Measurements from ENCODE around the gene SLC44A5.
A peak's percentile ranks its signal among the peaks of the same experiment; 100 is the strongest.
"Not testable (repeated sequence)": the region's sequence is repeated elsewhere in the genome, so short reads cannot be mapped to it uniquely, and the experiment has no call there.

The SLC44A5 gene

DNA sequence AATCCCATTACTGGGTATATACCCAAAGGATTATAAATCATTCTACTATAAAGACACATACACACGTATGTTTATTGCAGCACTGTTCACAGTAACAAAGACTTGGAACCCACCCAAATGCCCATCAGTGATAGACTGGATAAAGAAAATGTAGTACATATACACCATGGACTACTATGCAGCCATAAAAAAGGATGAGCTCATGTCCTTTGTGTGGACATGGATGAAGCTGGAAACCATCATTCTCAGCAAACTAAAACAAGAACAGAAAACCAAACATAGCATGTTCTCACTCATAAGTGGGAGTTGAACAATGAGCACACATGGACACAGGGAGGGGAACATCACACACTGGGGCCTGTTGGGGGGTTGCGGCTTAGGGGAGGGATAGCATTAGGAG is 347.3 kb downstream of the SLC44A5 start:
- DNase-seq = not testable (repeated sequence)

DNA sequence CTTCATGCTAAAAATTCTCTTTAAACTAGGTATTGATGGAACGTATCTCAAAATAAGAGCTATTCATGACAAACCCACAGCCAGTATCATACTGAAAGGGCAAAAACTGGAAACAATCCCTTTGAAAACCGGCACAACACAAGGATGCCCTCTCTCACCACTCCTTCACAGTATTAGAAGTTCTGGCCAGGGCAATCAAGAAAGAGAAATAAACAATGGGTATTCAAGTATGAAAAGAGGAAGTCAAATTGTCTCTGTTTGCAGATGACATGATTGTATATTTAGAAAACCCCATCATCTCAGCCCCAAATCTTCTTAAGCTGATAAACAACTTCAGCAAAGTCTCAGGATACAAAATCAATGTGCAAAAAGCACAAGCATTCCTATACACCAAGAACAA is 349.0 kb downstream of the SLC44A5 start:
- DNase-seq = not testable (repeated sequence)

DNA sequence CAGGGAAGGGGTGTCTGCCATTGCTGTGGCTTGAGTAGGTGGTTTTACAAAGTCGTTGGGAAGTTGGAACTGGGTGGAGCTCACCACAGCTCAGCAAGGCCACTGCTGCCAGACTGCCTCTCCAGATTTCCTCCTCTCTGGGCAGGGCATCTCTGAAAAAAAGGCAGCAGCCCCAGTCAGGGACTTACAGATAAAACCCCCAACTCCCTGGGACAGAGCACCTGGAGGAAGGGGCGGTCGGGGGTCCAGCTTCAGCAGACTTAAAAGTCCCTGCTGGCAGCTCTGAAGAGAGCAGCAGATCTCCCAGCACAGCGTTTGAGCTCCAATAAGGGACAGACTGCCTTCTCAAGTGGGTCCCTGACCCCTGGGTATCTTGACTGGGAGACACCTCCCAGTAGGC is 352.6 kb downstream of the SLC44A5 start:
- DNase-seq = no peak

DNA sequence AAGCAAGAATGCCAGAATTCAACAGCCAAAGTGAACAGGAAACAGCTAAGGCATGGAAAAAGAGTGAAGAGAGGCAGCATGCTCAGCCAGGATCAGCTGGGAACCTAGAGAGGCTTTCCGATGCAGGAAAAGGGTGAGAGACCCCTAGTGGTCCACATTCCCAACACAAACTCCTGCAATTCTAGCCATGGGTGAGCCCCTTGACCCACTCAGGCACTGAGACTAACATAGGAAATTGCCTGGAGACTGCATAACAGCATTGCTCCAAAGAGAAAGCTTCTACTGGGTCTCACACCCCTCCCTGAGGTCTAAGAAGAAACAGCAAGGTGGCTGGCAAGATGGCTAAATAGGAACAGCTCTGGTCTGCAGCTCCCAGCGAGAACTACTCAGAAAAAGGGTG is 353.5 kb downstream of the SLC44A5 start:
- DNase-seq = no peak

DNA sequence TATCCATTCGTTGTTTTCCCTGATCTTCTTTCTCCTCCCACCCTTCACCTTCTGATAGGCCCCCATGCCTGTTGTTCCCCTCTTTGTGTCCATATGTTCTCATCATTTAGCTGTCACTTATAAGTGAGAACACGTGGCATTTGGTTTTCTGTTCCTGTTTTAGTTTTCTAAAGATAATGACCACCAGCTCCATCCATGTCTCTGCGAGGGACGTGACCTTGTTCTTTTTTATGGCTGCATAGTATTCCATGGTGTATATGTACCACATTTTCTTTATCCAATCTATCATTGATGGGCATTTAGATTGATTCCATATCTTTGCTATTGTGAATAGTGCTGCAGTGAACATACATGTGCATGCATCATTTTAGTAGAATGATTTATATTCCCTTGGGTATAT is 360.8 kb downstream of the SLC44A5 start:
- not testable (repeated sequence) for DNase-seq

DNA sequence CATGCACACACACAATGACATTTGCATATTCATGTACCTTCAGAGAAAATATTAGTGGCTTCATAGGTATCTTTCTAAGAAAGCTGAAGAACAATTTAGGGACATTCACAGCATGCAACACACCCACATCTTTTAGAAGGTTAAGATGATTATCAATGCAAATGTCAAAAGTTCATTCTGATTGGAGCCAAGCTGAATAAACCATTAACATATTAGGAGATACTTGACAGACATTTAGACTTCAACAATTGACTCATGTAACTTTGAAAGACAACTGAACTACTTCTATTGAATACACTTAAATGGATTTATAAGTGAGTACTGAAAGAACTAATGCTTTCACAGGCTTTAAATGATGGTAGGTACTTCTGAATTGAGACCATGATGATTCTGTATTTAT is 365.7 kb downstream of the SLC44A5 start:
- no peak for DNase-seq

DNA sequence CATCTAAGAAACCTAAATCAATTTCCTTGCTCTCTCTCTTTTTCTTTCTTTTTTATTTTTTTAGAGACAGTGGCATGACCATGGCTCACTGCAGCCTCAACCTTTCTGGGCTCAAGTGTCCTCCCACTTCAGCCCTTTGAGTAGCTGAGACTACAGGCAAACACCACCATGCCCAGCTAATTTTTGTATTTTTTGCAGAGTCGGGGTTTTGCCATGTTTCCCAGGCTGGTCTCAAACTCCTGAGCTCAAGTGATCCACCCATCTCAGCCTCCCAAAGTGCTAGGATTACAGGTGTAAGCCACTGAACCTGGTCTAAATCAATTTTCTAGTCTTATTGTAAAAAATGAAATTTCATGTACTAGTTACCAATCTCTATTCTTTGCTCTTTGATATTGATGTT is 367.8 kb downstream of the SLC44A5 start:
- no peak for DNase-seq

DNA sequence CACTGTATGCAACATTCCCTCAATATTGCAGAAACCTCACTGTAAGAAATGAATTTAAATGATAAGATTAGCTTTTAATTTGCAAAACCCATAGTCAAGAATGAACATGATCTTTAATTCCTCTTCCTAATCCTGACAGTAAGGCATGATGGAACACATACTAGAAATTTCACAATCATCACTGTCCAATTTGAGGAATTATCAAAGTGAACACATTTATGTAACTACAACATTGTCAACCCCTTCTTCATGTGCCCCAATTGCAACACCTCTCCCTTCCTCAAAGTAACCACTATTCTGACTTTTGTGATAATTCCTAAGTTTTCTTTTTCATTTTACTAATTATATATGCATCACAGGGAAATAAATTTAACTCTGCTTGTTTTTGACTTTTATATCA is 373.6 kb downstream of the SLC44A5 start:
- DNase-seq = no peak

DNA sequence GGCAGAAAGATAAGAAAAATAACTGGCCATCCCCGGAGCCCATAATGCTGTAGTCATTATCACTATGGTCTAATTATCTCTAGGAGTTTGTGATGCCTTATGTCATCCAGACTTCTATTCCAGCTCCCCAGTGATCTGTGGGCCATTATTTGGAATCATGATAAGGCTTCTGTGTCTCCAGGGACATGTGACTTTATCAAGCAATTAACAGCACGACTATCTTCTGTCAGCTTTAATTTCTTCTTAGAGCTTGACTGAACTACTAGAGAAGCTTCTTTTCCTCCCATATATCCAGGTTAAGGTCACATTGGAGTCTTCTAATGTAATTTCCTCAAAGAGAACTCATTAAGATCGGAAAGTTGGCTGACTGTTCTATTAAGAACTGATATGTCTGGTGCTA is 376.4 kb downstream of the SLC44A5 start:
- no peak for DNase-seq

DNA sequence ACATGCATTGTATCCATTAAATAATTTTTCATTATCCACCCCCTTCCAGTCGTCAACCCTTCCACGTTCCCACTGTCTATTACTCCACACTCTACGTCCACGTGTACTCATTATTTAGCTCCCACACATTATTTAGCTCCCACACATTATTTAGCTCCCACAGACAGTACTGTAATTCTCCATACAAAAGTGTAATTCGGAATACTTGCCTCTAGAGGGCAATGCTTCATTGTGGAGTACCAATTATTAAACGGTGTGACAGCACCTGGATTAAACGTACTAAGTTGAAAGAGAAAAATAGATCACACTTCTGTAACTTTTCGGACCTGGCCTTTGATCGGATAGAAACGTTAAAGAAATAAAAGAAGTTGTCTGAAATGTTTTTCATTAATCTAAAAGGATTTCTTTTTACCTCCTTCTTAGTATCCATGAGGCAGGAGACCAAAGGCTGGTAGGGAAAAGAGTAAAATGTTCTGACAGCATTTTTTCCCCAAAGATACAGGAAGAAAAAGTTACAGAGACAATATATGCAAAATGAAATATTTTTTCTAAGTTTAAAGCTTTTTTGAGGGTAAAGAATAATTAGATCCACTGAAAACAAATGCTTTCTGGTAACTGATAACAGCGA is 377.5 kb downstream of the SLC44A5 start:
- DNase-seq = peak; percentile 37 to 74

DNA sequence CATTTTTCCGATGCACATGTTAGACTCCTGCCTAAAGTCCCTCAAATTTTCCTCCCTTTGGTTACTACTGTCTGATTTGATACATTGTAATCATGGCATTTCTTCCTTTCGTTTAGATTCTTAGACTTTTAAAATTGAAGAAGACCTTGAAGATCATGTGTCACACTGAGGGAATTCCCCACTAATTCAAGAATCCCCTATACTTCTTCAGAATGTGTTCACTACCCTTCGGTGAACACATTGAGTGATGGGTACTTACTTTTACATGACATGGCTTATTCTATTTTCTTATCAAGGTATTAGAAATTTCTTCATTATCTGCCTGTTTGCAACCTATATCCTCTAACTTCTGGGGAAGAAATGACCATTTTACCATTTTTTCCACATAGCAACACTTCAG is 390.8 kb downstream of the SLC44A5 start:
- DNase-seq = no peak

DNA sequence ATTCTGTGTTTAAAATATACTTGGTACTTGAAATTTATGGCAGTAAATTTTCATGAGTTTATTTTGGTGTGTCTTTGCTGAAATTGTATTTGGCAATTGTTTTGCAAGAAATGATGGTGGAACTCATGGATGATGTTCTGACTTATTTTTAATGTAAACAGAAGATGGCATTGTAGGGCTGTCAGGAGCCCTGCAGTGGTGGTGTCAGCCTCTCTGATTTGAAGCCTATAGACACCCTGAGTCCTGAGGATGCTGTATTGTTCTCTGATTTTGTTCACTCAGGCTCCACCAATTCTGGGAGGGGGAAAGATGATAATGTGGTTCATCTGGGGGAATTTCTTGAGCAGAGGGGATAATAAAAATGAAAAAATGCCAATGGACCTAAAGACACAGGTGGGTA is 396.9 kb downstream of the SLC44A5 start:
- DNase-seq = no peak

DNA sequence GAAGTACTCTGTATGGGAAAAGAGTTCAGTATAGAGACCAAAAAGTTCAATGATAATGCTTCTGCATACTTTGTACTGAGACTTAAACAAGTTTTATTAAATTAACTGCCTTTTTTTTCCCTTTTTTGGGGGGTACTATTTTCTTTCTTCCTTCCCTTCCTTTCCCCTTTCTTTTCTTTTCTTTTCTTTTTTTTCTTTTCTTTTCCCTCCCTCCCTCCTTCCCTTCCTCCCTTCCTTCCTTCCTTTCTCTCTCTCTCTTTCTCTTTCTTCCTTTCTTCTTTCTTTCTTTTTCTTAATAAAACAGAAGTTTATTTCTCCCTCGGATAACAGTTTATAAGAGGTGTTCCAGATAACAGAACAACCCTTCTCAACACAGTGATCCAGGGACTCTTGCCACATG is 399.3 kb downstream of the SLC44A5 start:
- DNase-seq = no peak

DNA sequence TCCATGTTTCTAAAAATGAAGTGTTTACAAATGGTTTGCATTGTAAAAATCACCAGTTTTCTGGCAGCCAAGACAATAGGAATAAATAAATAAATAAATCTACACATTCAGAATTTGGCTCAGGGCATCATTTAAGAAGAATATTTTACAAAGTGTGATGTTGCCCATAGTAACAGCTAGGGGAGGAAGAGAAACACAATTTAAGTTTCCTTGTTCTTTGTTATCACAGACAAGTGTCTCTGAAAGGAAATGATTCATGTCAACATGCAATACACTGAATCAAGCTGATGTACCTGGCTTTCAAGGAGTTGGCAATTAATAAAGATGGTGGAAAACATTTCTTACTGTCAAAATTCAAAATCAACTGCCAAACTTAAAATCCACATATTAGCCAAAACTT is 402.1 kb downstream of the SLC44A5 start:
- no peak for DNase-seq

DNA sequence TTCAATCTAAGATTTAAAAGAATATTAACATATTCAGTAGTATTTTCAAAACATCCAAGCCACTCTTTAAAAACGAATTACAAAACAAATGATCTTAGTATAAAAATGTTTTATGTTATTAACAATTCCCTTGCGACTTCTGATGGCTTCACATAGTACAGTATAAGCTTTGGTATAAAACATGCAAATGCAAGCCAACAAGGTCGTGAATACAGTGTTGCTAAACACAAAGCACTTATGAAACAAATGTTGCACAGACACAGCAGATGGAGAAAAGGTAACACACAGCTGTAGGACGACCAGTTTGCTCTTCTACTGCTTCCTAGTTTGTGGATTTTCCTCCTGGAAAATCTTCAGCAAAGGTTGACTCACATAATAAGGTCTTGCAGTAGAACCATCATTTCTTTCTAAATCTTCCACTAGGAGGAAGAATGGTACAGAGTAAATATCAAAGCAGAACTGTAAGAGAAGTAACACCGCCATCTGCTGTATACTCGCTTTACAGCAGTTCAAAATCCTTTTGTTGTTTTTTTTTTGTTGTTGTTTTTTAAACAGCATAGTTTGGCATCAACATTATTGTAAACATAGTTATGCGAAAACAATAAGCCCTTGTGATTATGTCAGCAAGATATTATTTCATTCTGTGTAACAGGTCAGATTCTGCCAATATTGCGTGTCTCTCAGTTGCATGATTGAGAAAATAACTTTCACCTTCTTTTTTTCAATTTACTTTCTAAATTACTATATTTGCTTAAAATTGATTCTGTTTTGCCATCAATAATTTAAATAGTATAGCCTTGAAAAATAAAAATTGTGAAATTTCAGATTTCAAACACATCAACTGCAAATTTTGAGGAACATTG is 407.3 kb downstream of the SLC44A5 start:
- DNase-seq = peak; percentile 53 to 72

DNA sequence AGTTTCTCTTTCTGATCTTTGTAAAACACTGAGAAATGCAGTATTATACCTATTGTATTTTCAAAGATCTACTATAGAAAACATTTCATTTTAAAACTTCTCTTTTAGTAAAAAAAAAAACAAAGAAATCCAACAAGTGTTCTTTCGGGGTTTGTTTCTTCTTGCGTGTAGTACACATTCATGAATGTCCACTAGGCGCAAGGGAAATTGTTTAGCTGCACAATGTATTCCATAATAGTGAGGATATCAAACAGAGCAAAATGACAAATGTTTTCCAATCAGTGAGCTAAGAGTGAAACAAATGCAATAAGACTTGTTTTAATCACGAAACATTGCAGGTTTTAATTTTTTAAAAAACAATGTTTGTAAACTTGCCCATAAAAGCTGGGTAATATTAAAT is 408.2 kb downstream of the SLC44A5 start:
- DNase-seq = no peak

DNA sequence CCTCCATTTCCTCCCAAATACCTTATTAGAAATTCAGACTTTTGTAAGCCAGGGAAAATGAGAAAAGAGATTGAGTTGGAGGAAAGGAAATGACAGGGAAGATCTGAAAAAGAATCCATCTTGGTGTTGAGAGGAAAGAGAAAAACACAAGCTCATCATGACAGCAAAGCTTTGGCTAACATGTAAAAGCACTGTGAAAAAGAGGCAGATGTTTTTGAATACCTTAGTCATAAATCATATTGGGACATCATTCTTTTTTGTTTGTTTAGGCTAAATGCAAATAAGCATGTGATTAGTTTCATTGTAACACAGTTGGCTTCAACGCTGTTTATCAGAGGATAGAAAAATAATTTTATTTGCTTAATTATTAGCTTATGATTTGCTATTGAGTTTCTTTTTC is 412.2 kb downstream of the SLC44A5 start:
- DNase-seq = no peak

DNA sequence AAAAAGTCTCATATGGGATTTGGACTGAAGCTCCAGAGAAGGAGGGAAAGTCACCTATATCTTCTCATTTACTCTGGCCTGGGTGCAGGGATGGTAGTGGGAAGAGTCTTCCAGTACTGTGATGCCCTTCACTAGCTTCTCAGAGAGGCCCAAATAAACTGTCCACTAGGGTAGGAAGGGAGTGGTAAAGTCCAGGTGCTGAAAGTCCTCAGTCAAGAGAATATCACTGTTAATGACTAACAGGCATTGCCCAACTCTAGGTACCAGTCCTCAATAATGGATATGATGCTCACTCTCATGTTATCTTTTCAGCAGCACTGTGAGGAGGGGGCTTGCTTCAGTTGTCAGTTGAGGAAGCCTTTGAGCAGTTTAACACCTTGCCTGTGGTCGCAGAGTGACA is 412.8 kb downstream of the SLC44A5 start:
- DNase-seq = no peak

DNA sequence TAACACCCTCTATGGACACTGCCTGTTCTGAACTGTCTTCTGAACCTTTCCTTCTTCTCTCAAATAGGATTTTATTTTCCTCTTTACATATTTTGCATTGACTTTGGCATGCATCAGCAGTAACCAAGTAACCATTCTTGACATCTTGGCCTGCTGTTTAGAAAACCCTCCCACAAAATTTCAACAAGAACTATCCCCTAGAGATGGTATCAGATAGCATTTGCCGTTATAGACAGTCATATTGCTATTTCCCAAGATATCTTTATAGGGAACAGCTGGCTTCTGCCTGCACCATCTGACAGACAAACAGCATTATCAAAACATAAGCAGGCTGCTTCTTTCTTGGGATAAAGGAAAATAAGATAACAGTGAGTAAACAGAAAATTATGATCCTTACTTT is 422.0 kb downstream of the SLC44A5 start:
- peak in 1 of 2 experiments; percentile 59 for DNase-seq

DNA sequence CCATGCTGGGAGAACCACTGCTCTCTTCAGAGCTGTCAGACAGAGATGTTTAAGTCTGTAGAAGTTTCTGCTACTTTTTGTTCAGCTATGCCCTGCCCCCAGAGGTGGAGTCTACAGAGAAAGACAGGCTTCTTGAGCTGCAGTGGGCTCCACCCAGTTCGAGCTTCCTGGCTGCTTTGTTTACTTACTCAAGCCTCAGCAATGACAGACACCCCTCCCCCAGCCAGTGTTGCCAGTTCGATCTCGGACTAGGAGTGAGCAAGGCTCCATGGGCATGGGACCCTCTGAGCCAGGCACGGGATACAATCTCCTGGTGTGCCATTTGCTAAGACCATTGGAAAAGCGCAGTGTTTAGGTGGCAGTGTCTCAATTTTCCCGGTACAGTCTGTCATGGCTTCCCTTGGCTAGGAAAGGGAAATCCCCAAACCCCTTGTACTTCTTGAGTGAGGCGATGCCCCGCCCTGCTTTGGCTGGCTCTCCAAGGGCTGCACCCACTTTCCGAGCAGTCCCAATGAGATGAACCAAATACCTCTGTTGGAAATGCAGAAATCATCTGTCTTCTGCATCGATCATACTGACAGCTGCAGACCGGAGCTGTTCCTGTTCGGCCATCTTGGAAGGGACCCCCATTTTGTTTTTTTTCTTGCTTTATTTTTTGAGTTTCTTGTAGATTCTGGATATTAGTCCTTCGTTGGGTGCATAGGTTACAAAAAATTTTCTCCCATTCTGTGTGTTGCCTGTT is 429.5 kb downstream of the SLC44A5 start:
- not testable (repeated sequence) for DNase-seq

DNA sequence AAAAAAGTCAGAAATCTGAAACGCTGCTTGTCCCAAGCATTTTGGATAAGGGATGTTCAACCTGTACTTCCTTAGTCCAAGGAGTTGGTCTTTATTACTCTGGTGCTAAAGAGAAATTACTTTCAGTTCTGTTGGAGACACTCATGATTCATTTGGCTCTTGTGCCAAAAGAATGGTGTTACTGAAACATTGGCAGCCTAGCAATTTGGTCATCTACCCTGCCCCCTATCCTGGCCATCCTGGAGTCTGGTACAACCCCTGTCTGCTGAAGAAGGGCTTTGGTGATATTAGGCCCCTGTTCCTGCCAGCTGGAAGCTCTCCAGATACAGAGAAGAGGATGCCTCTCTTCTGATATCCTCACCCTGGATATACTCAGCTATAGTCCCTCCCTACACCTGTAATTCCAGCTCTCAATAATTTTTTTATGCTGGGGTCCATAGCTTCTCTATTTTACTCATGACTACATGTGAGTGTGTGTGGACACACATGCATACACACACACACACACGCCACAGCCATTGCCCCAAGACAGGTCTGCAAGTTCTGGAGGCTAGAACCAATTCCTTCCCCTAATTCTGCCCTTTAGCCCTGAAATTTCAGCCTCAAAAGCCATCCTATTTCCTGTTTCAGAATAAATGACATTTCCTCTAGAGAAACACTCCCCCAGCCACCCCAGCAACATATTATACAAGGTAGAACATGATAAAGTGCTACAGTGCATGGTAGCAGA is 436.7 kb downstream of the SLC44A5 start:
- DNase-seq = peak; percentile 47 to 74

DNA sequence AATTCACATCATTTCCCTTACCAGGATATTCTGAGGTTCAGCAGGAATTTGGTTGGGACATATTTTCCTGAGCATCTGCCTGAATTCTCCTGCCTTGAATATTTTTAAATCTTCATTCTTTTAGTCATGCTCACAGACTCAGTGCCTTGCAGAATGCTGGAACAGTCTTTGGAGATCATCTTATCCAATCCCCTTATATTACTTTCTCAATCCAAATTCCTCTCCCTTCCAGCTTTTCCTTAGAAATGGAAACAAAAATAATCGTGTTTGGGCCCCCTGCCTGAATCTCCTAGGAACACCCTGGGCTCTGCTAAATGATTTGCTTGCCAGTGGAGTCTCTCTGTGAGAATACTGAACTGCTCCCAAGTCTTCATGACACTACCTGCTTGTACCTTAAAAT is 438.4 kb downstream of the SLC44A5 start:
- peak in 1 of 2 experiments; percentile 41 for DNase-seq

DNA sequence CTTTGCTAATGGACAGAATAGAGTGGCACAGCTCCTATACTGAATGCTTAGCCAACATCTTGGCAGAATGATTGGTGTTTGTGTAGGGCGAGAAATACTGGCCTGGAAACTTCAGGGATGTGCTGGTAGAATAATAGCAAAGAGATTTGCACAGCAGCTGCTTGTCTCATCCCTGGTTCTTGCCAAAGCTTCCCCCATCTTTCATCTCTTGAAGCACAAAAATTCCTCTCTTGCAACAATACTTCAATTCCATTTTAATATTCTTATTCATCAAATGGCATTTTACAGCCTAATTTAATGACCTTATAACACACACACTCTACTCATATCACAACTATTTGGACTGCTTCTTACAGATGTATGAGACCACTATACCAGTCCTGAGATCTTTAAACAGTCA is 439.0 kb downstream of the SLC44A5 start:
- DNase-seq = peak; percentile 22 to 70
